Gastrocnemius medialis (tissue), 4 donors: ENCODE results near the gene MIPOL1.

Experiments used
- POLR2A ChIP-seq, 2 donors: fragments of 450-650 bp; IDR thresholded peaks; one replicate each; pipeline ENCODE4 v1.6.1; 2017; ENCODE audit warnings: antibody characterized with exemption in 2 of 2, mild to moderate bottlenecking in 2 of 2, moderate library complexity in 2 of 2
- TF ChIP-seq, protein P1 (sequence below), 5 experiments: fragments of 450-650 bp in 3 of 5; fragments of 200-600 bp in 2 of 5; sonication (generic) in 2 of 5; IDR thresholded peaks in 4 of 5; conservative IDR thresholded peaks in 1 of 5; 1 replicate in 4 of 5; 2 replicates in 1 of 5; pipeline ENCODE4 v1.5.1; 2016 to 2019; ENCODE audit warnings: antibody characterized with exemption in 5 of 5, mild to moderate bottlenecking in 3 of 5, moderate library complexity in 3 of 5

- TF ChIP-seq POLR2A (IDR thresholded peaks at IDR 0.05): no peak
- TF ChIP-seq, protein P1, sequence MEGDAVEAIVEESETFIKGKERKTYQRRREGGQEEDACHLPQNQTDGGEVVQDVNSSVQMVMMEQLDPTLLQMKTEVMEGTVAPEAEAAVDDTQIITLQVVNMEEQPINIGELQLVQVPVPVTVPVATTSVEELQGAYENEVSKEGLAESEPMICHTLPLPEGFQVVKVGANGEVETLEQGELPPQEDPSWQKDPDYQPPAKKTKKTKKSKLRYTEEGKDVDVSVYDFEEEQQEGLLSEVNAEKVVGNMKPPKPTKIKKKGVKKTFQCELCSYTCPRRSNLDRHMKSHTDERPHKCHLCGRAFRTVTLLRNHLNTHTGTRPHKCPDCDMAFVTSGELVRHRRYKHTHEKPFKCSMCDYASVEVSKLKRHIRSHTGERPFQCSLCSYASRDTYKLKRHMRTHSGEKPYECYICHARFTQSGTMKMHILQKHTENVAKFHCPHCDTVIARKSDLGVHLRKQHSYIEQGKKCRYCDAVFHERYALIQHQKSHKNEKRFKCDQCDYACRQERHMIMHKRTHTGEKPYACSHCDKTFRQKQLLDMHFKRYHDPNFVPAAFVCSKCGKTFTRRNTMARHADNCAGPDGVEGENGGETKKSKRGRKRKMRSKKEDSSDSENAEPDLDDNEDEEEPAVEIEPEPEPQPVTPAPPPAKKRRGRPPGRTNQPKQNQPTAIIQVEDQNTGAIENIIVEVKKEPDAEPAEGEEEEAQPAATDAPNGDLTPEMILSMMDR (IDR thresholded peaks at IDR 0.05 in 4 of 5, conservative IDR thresholded peaks at IDR 0.05 in 1 of 5): no peak
Measured at GRCh38 chr14:37289688-37290087, 92.0 kb downstream of the MIPOL1 start.
